ENCODE results near the gene FBXO36.
A peak's percentile ranks its signal among the peaks of the same experiment; 100 is the strongest.
"Not testable (repeated sequence)": the region's sequence is repeated elsewhere in the genome, so short reads cannot be mapped to it uniquely, and the experiment has no call there.

The FBXO36 gene

DNA sequence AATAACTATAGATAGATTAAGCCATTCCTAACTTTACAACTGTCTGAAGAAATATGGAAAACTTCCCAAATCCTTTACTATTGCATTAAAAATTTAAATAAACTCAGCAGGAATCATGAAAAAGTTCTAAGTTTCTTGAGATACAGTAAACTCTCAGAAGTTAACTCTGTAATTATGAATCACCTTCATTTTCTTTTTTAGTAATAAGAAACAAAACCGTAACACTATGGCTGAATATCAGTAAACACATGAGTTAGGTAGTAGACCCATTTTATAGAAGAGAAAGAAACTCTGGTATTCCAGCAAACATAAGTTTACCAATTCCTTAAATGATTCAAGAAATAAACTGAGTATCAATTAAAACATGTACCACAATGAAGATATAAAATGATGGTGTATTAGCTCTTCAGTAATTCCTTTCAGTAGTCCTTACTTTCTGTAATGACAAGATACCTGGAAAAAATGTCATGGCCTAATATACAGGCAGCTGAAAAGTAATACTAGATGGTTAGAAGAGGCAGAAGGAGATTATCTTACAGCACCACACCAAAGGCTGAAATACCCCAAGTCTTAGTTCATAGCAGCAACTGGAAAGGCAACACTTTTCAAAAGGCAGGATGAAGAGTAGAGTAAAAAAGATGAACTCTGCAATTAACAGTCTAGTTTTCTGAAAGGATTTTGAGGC lies 12.0 kb upstream of the FBXO36 start:
- H3K27me3 ChIP-seq (ENCODE audit: control insufficient read depth in 1 of 2, insufficient read depth in 2 of 2, low read length in 2 of 2) = no peaks in the 10 kb centered on the region
- H3K9me3 ChIP-seq (ENCODE audit: control insufficient read depth in 1 of 2, low read length in 2 of 2) = no peaks in the 10 kb centered on the region
- no peak overlapping the region for H3K4me3 ChIP-seq (ENCODE audit: low read depth in 1 of 2, low read length in 2 of 2)
- no peak overlapping the region for H3K9ac ChIP-seq (ENCODE audit: low read depth in 1 of 2, low read length in 2 of 2)
- peaks cover 5 to 20% of the 10 kb centered on the region in 2 donors for H3K4me1 ChIP-seq (ENCODE audit: control insufficient read depth in 1 of 2, insufficient read depth in 2 of 2, low read length in 2 of 2)
- H3K27ac ChIP-seq (ENCODE audit: low read depth, low read length) = no peak overlapping the region
- peaks cover 4 to 13% of the 10 kb centered on the region in 2 donors for H3K36me3 ChIP-seq (ENCODE audit: control insufficient read depth in 1 of 2, insufficient read depth in 2 of 2, low read length in 2 of 2)

DNA sequence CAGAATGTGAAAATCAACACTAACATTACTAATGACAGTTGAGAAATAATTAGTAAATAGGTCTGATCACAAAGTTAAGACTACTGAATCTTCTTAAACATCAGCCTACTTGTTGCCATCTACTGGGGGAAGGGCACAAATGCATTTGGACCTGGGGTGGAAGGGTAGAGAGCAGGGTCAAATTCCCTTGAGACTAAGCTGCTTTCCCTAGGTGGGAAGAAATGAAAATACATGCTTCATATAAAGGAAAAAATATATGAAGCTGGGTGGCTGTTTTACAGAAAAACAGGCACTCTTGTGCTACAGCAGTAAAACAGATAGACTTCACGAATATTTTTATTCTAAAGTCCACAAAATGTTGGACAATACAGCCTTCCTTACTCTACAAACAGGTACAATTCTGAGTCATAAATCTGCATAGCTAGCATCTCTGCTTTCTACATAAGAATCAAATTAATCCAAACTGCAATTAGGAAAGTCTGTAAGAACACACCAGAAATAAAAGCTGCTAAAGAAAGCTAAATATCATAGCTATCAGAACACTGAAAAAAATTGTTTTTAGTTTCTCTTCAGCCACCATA lies 11.4 kb upstream of the FBXO36 start:
- Histone ChIP-seq H3K9ac (ENCODE audit: low read depth in 1 of 2, low read length in 2 of 2) (no peak overlapping the region), H3K4me3 (ENCODE audit: low read depth in 1 of 2, low read length in 2 of 2) (no peak overlapping the region), H3K4me1 (ENCODE audit: control insufficient read depth in 1 of 2, insufficient read depth in 2 of 2, low read length in 2 of 2) (peaks cover 5 to 20% of the 10 kb centered on the region in 2 donors), H3K36me3 (ENCODE audit: control insufficient read depth in 1 of 2, insufficient read depth in 2 of 2, low read length in 2 of 2) (peaks cover 4 to 9% of the 10 kb centered on the region in 2 donors), H3K27ac (ENCODE audit: low read depth, low read length) (no peak overlapping the region), H3K9me3 (ENCODE audit: control insufficient read depth in 1 of 2, low read length in 2 of 2) (no peaks in the 10 kb centered on the region), H3K27me3 (ENCODE audit: control insufficient read depth in 1 of 2, insufficient read depth in 2 of 2, low read length in 2 of 2) (no peaks in the 10 kb centered on the region)

DNA sequence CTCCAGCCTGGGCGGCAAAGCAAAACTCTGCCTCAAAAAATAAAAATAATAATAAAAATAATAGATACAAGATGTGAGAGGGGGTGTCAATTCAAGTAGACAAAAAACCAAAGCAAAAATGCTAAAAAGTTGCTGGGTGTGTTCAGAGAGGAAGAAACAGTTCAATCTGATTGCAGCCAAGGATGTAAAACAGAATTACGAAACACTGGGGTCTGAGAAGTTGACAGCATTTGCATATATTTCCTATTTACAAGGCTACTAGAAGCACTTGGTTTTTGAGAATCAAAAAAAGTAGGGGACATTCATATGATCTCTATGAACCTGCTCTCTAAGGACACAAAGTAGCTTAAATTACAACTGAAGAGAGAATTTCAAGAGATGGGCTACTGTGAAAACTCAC lies 8.1 kb upstream of the FBXO36 start:
- Histone ChIP-seq H3K27ac (ENCODE audit: low read depth, low read length) (no peak overlapping the region), H3K36me3 (ENCODE audit: control insufficient read depth in 1 of 2, insufficient read depth in 2 of 2, low read length in 2 of 2) (peaks cover 4 to 8% of the 10 kb centered on the region in 2 donors), H3K9me3 (ENCODE audit: control insufficient read depth in 1 of 2, low read length in 2 of 2) (no peaks in the 10 kb centered on the region), H3K4me3 (ENCODE audit: low read depth in 1 of 2, low read length in 2 of 2) (no peak overlapping the region), H3K4me1 (ENCODE audit: control insufficient read depth in 1 of 2, insufficient read depth in 2 of 2, low read length in 2 of 2) (peaks cover 4 to 24% of the 10 kb centered on the region in 2 donors), H3K9ac (ENCODE audit: low read depth in 1 of 2, low read length in 2 of 2) (no peak overlapping the region), H3K27me3 (ENCODE audit: control insufficient read depth in 1 of 2, insufficient read depth in 2 of 2, low read length in 2 of 2) (no peaks in the 10 kb centered on the region)

DNA sequence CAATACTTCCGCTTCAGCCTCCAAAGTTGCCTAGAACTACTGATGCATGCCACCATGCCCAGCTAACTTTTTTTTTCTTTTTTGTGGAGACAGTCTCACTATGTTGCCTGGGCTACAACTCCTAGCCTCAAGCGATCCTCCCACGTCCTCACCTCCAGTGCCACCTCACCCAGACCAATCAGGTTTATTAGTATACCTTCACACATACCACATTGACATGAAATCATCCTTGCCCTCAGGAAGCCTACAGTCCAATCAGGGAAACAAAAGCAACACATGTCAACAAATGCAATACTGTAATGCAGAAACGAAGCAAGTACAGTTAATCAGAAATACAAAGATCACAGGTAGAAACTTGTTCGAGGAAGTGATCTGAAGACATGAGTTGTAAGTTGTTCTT lies 4.5 kb upstream of the FBXO36 start:
- no peak overlapping the region for H3K27ac ChIP-seq (ENCODE audit: low read depth, low read length)
- no peak overlapping the region for H3K9ac ChIP-seq (ENCODE audit: low read depth in 1 of 2, low read length in 2 of 2)
- H3K27me3 ChIP-seq (ENCODE audit: control insufficient read depth in 1 of 2, insufficient read depth in 2 of 2, low read length in 2 of 2) = no peaks in the 10 kb centered on the region
- H3K4me3 ChIP-seq (ENCODE audit: low read depth in 1 of 2, low read length in 2 of 2) = no peak overlapping the region
- peaks cover 12 to 19% of the 10 kb centered on the region in 2 donors for H3K4me1 ChIP-seq (ENCODE audit: control insufficient read depth in 1 of 2, insufficient read depth in 2 of 2, low read length in 2 of 2)
- no peaks in the 10 kb centered on the region for H3K9me3 ChIP-seq (ENCODE audit: control insufficient read depth in 1 of 2, low read length in 2 of 2)
- peaks cover 4 to 8% of the 10 kb centered on the region in 2 donors for H3K36me3 ChIP-seq (ENCODE audit: control insufficient read depth in 1 of 2, insufficient read depth in 2 of 2, low read length in 2 of 2)

DNA sequence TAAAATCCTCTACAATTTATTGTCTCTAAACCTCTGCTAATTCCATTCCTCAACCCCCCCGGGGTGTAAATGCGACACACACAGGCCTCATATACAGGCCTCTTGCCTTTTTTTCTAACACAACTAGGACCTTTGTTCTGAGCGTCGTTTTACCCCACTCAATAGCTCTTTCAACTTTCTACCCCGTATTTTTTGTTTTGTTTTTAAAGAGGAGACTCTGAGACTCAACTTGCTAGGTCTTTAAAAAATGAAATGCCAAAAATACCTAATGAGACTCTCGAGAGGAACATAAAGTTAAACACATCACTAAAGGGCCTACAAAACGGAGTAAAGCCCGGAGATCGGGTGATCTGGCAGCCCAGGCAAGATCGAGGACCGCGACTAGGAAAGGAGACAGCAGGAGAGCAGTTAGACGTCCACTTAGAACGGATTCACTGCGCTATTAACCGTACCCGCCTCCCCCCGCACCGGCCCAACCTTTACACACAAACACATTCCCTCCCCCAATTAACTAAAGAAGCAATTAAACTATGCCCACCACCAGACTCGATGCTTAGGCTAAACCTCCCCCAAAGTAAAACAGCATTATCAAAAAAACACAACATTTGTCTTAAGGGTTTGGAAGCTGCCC lies 2.2 kb upstream of the FBXO36 start:
- Histone ChIP-seq H3K9me3 (ENCODE audit: control insufficient read depth in 1 of 2, low read length in 2 of 2) (no peaks in the 10 kb centered on the region), H3K27me3 (ENCODE audit: control insufficient read depth in 1 of 2, insufficient read depth in 2 of 2, low read length in 2 of 2) (no peaks in the 10 kb centered on the region), H3K9ac (ENCODE audit: low read depth in 1 of 2, low read length in 2 of 2) (peak overlapping the region; percentile 82 to 90), H3K36me3 (ENCODE audit: control insufficient read depth in 1 of 2, insufficient read depth in 2 of 2, low read length in 2 of 2) (peaks cover 4 to 8% of the 10 kb centered on the region in 2 donors), H3K4me3 (ENCODE audit: low read depth in 1 of 2, low read length in 2 of 2) (peak overlapping the region; percentile 81 to 95), H3K27ac (ENCODE audit: low read depth, low read length) (peak overlapping the region; percentile 15), H3K4me1 (ENCODE audit: control insufficient read depth in 1 of 2, insufficient read depth in 2 of 2, low read length in 2 of 2) (peaks cover 16 to 17% of the 10 kb centered on the region in 2 donors)

DNA sequence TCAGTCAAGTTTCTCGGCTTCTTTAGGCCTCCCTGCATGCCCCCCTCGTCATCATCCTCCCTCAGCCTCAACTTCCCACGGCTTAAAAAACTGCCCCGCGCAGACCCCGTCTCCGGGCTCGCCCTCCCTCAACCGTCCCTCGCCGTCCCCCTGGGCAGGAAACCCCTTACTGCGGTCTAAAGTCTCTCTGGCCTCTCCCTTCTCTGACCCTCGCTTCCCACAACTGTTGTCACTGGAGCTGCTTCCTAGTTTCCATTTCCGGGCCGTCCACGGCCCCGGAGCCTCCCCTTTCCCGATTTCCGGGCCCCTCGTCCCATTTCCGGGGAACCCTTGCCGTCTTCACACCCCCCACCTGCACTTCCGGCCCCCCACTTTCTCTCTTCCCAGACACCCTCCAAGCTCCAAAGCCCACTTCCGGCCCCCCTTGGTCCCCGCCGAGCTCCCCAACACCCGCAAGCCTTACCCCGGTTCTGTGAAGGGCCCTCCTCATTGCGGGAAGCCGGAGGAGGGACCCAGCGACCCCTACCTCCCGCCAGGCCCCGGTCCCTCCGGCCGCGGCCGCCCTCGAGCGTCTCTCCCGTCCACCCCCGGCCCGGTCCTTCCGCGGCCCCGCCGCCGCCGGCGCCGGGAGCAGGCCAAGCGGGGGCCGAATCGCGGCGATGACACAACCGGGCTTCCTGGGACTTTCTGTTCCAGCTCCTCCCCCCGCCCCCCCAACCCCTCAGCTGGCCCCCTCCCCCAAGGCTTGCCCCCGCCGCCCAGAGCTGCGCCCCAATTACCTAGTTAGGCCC lies 1.0 kb upstream of the FBXO36 start:
- H3K27ac ChIP-seq (ENCODE audit: low read depth, low read length) = peak overlapping the region; percentile 99
- H3K36me3 ChIP-seq (ENCODE audit: control insufficient read depth in 1 of 2, insufficient read depth in 2 of 2, low read length in 2 of 2) = peaks cover 4 to 8% of the 10 kb centered on the region in 2 donors
- H3K4me1 ChIP-seq (ENCODE audit: control insufficient read depth in 1 of 2, insufficient read depth in 2 of 2, low read length in 2 of 2) = peaks cover 16 to 17% of the 10 kb centered on the region in 2 donors
- peak overlapping the region; percentile 82 to 95 for H3K4me3 ChIP-seq (ENCODE audit: low read depth in 1 of 2, low read length in 2 of 2)
- peak overlapping the region; percentile 82 to 90 for H3K9ac ChIP-seq (ENCODE audit: low read depth in 1 of 2, low read length in 2 of 2)
- no peaks in the 10 kb centered on the region for H3K9me3 ChIP-seq (ENCODE audit: control insufficient read depth in 1 of 2, low read length in 2 of 2)
- no peaks in the 10 kb centered on the region for H3K27me3 ChIP-seq (ENCODE audit: control insufficient read depth in 1 of 2, insufficient read depth in 2 of 2, low read length in 2 of 2)

DNA sequence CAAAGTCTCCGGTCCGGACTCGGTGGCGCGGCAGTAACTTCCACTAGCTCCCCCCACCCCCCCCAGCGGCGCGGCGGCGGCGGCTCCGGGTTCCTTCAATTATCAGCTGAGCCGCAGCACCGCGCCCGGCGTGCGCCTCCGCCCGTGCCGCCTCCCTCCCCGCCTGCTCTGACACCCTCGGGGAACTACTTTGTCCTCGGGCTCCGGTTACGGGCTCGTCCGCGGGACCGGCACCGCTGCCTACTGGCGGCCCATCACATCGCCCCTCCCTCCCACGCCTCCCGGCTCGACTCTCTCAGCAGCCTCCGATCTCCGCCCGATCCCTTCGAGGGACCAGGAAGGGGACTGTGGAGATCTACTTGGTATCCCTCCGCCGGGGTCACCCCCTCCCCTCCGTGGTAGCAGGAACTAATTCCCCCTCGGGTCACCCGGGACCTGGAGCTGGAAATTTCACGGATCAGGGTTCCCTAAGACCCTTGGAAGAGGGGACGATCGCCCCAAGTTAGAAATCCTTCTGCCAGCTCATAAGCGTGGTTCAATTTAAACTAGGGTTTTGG lies 333 bp upstream of the FBXO36 start, which contains the start of gene TRIP12:
TSS of gene TRIP12 (minus strand) at position 118 of the 557 bp plus-strand sequence. CDS start 41,930 bp downstream, outside the sequence.
- H3K4me1 ChIP-seq (ENCODE audit: control insufficient read depth in 1 of 2, insufficient read depth in 2 of 2, low read length in 2 of 2) = peaks cover 16 to 17% of the 10 kb centered on the region in 2 donors
- H3K4me3 ChIP-seq (ENCODE audit: low read depth in 1 of 2, low read length in 2 of 2) = peak within 1 kb of the TSS; percentile 82 to 95
- H3K27ac ChIP-seq (ENCODE audit: low read depth, low read length) = peak within 1 kb of the TSS; percentile 99
- H3K27me3 ChIP-seq (ENCODE audit: control insufficient read depth in 1 of 2, insufficient read depth in 2 of 2, low read length in 2 of 2) = no peaks in the 10 kb centered on the region
- peak within 1 kb of the TSS; percentile 82 to 90 for H3K9ac ChIP-seq (ENCODE audit: low read depth in 1 of 2, low read length in 2 of 2)
- peaks cover 4 to 8% of the 10 kb centered on the region in 2 donors for H3K36me3 ChIP-seq (ENCODE audit: control insufficient read depth in 1 of 2, insufficient read depth in 2 of 2, low read length in 2 of 2)
- no peaks in the 10 kb centered on the region for H3K9me3 ChIP-seq (ENCODE audit: control insufficient read depth in 1 of 2, low read length in 2 of 2)

DNA sequence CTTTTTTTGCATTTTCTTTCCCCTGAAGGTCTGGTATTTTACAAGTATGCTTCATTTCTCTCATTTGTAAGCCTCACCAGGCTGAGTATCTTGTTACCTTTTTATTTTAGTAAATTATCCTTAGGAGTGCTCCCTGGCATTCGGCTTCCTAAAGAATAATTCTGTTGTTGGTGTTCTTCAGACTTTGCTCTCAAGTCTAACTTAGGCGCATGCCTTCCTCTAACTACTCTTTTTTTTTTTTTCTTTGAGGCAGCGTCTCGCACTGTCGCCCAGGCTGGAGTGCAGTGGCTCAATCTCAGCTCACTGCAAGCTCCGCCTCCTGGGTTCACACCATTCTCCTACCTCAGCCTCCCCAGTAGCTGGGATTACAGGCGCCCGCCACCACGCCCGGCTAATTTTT lies 2.2 kb downstream of the FBXO36 start:
- H3K4me3 ChIP-seq (ENCODE audit: low read depth in 1 of 2, low read length in 2 of 2); H3K9ac ChIP-seq (ENCODE audit: low read depth in 1 of 2, low read length in 2 of 2); H3K36me3 ChIP-seq (ENCODE audit: control insufficient read depth in 1 of 2, insufficient read depth in 2 of 2, low read length in 2 of 2); H3K27me3 ChIP-seq (ENCODE audit: control insufficient read depth in 1 of 2, insufficient read depth in 2 of 2, low read length in 2 of 2); H3K9me3 ChIP-seq (ENCODE audit: control insufficient read depth in 1 of 2, low read length in 2 of 2); H3K27ac ChIP-seq (ENCODE audit: low read depth, low read length): not testable (repeated sequence)
- H3K4me1 ChIP-seq (ENCODE audit: control insufficient read depth in 1 of 2, insufficient read depth in 2 of 2, low read length in 2 of 2) = peaks cover 10 to 17% of the 10 kb centered on the region in 2 donors

DNA sequence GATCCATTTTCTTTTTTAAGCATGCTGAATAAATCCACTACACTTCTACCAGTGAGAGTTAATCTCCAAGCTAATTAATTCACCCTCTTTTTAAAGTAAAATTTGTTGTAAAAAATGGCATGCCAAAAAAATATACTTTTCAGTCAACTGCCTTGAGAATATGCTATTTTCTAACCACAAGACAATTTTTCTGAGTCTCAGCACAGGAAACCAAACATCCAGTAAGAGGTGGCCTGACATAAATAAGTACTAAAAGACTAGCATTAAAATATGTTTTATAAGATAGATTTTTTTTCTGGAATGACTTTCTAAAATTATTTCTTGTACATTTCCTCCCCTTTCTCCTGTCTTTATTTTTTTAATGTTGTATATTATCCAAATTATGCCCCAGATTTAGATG lies 2.9 kb downstream of the FBXO36 start:
- no peak overlapping the region for H3K27ac ChIP-seq (ENCODE audit: low read depth, low read length)
- peaks cover 4 to 12% of the 10 kb centered on the region in 2 donors for H3K4me1 ChIP-seq (ENCODE audit: control insufficient read depth in 1 of 2, insufficient read depth in 2 of 2, low read length in 2 of 2)
- H3K9me3 ChIP-seq (ENCODE audit: control insufficient read depth in 1 of 2, low read length in 2 of 2) = no peaks in the 10 kb centered on the region
- H3K27me3 ChIP-seq (ENCODE audit: control insufficient read depth in 1 of 2, insufficient read depth in 2 of 2, low read length in 2 of 2) = no peaks in the 10 kb centered on the region
- no peaks in the 10 kb centered on the region for H3K36me3 ChIP-seq (ENCODE audit: control insufficient read depth in 1 of 2, insufficient read depth in 2 of 2, low read length in 2 of 2)
- no peak overlapping the region for H3K9ac ChIP-seq (ENCODE audit: low read depth in 1 of 2, low read length in 2 of 2)
- H3K4me3 ChIP-seq (ENCODE audit: low read depth in 1 of 2, low read length in 2 of 2) = no peak overlapping the region

All from duodenal mucosa (tissue), 2 donors.